Epithelial cell of esophagus (primary cell): ENCODE data around the gene NANP.

Experiments used
- DNase-seq: peaks from one replicate; pipeline ENCODE4 v3.0.0; 2010; ENCODE audit warnings: low read depth
- H3K4me3 ChIP-seq: 2 replicates; pipeline ENCODE4 v1.5.1; 2011; ENCODE audit warnings: mild to moderate bottlenecking, low read length, control low read depth
- CTCF ChIP-seq: IDR thresholded peaks from 2 replicates; pipeline ENCODE4 v1.5.1; 2011; ENCODE audit warnings: low read depth, mild to moderate bottlenecking, low read length, control low read depth, inconsistent platforms; ENCODE audit not compliant: insufficient read depth; ENCODE audit errors: missing control alignments

Gene NANP

GRCh38 chr20:25567286-25567685 lies 56.5 kb downstream of the NANP start:
- H3K4me3 ChIP-seq = no peak overlapping the region
- no peak for DNase-seq
- no peak for TF ChIP-seq CTCF

- H3K4me3 ChIP-seq = no peak overlapping the region
- no peak for TF ChIP-seq CTCF
- DNase-seq = no peak
Measured at GRCh38 chr20:25566821-25567220, 57.0 kb downstream of the NANP start.

- TF ChIP-seq CTCF = no peak
- no peak for DNase-seq
- no peak overlapping the region for H3K4me3 ChIP-seq
Measured at GRCh38 chr20:25565578-25566157, 58.1 kb downstream of the NANP start.

GRCh38 chr20:25563876-25564275 lies 59.9 kb downstream of the NANP start:
- no peak overlapping the region for H3K4me3 ChIP-seq
- TF ChIP-seq CTCF = no peak
- DNase-seq = no peak

- TF ChIP-seq CTCF = no peak
- DNase-seq = no peak
- H3K4me3 ChIP-seq = no peak overlapping the region
Measured at GRCh38 chr20:25563362-25563761, 60.5 kb downstream of the NANP start.
